HG03460 (cell line): ENCODE results near the gene CPLANE2.

Source experiments
- ATAC-seq: cut with Tn5 transposase; IDR thresholded peaks from one replicate; pipeline ENCODE4 v1.9.1; 2021; ENCODE audit not compliant: unreplicated experiment

The CPLANE2 gene

DNA sequence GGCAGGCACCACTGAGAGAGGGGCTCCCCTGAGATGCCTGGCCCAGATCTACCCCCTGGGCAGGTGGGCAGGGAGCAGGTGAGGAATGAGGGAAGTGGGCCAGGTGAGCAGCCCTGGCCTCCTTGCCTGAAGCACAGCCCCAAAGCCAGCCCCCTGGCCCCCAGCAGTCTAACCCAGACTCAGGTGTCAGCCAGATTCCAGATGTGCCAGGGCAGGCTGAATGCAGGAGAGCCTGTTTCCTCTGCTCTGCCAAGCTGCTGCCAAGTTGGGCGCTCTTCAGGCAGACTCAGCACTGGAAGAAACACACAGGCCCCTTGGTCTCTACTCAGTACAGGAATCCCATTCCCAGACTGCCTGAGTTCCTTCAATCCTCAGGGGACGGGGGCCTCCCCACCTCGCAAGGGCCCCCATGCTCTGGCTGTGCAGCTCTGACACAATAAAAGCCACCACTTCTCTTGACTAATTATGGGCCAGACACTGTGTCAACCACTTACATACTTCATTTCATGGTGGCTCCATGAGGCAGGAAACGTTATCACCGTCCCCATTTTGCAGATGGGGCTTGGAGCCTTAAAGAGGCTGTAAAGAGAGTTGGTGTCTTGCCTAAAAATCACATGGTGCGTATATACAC, 45.0 kb downstream of the CPLANE2 start:
- no peak for ATAC-seq

GRCh38 chr1:16191309-16191708, 45.7 kb downstream of the CPLANE2 start:
- ATAC-seq, result no peak

DNA sequence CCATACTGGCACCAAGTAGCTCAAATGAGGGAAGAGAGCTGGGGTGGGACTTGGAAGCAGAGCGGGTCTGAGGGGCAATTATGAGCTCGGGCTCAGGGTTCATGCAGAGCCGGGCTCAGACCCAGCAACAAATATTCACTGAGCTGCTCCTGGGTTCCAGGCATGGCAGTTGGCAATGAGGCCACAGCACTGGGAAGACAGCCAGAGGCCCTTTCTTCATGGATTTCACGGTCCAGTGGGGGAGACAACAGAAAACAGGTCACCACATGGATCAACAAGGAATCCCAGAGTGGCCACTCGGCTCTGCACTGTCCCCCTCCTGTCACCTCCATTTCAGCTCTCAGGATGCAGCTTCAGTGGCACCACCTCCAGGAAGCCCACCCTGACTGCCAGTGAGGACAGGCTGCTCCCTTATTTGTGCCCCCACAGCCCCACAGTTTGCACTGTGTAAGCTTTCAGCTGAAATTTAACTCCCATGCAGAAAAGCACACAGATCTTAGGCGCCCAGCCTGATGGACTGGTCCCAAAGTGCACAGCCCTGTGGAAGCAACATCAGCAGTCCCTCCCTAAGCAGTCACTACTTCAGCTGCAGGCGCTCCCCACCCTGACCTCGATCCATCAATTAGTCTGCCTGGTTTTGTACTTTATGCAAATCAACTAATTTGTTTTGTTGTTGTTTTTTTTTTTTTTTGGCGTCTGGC, 46.9 kb downstream of the CPLANE2 start:
- ATAC-seq, result no peak

GRCh38 chr1:16189003-16189402, 48.0 kb downstream of the CPLANE2 start:
- no peak for ATAC-seq

- ATAC-seq, result no peak
These were observed 49.1 kb downstream of the CPLANE2 start for GRCh38 chr1:16187748-16188401.

DNA sequence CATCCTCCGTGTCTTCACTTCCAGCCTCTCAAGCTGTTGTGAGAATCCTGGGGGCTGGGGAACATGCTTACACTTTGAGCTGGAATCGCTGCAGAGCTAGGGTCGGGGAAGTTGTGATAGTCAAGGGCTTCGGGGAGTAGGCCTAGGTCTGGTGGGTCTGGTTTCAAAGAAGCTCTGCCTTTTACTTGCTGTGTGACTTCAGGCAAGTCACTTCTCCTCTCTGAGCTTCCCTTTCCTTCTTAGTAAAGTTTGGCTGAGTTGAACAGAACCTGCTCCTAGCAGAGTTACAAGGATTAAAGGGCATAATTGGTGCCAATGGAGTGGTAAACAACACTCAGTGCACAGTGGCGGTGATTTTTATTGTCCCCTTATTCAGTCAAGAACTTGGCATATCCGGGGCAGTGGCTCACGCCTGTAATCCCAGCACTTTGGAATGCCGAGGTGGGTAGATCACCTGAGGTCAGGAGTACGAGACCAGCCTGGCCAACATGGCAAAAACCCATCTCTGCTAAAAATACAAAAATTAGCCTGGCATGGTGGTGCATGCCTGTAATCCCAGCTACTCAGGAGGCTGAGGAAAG, 50.2 kb downstream of the CPLANE2 start:
- no peak for ATAC-seq

DNA sequence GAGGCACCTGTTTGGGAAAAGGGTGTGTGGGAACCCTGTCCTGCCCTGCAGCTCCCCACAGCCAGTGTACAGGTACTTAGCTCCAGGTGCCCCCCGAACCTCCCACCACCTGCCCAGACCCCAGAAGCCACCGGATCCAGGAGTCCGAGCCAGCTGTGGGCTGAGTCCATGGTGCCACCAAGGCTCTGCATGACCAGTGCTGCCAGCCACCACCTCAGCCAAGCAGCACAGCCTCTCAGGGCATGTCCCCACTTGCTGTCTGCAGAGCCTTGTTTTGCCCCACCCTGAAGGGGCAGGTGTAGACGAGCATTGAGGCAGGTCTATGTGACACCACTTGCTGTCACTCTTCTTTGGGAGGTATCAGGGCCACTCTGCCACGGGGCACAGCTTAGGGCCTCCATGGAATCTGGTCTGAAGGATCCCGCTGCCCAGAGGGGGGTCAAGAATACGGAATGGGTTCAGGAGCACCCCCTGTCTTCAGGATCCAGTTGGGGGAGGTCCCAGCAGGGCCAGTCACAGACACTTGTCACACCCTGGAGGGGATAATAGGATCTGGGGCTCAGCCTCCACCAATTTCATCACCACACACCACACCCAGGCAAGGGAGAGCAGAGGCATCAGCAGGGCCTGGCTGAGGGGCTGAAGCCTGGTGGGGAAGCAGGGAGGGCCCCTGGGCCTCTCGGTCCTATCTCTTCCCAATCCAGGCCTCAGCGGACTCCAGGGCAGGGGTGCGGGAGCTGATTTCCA, 52.3 kb downstream of the CPLANE2 start:
- no peak for ATAC-seq

DNA sequence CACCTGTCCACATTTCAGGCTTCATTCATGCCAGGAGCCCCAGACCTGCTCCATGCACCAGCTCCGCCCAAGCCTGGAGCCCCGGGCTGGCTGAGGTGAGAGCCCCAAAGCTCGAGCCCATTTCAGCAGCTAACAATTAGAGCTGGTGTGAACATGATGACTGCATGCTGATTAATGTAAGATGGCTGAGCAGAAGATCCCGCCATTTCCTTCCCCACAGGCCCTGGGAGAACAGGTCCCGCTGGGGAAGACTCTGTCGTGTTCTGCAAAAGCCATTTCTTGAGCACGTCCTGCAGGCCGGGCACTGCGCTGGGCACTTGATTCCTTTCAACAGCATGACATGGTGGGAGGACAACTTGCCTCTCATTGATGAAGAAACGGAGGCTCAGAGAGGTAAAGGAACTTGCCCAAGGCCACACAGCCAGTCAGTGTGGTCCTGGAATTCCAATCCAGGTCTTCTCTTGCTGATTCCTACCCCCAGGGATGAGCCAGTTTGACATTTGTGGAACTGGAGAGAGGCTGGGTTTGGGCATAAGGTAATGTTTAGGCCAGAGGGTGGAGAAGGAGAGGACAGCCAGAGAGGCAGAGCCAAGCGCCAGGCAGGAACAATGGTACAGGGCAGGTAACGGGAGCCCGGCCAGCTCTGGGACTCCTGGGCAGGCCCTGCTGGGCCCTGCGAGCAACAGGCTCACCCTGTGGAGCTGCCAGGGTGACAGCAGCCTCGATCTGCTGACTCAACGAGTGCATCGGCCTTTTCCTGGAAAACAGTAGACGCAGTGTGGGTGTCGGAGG, 53.0 kb downstream of the CPLANE2 start:
- ATAC-seq, result no peak

- ATAC-seq, result no peak
These were observed 53.8 kb downstream of the CPLANE2 start for GRCh38 chr1:16183179-16183578.

GRCh38 chr1:16181887-16182719, 54.9 kb downstream of the CPLANE2 start:
- no peak for ATAC-seq
